CD14-positive monocyte (primary cell): ENCODE measurements around the gene HDAC4. TPM values are rescaled to one million over a fixed set of nuclear protein-coding genes. Genes with fewer than 3 reads are reported as not detected.

Experiments
- DNase-seq, 3 donors: peaks; one replicate each; pipeline ENCODE4 v3.0.0-alpha.2; 2011 to 2022
- H2AFZ ChIP-seq: 2 replicates; pipeline ENCODE4 v1.6.0; 2012; ENCODE audit warnings: mild to moderate bottlenecking, low read depth, low read length, inconsistent platforms; ENCODE audit not compliant: insufficient read depth, poor library complexity, severe bottlenecking
- H3K27ac ChIP-seq, 2 donors: 1 replicate in 1 of 2; 2 replicates in 1 of 2; pipeline ENCODE4 v1.5.1; 2012 to 2013; ENCODE audit warnings: low read length in 2 of 2, control low read depth in 1 of 2, inconsistent platforms in 1 of 2, low read depth in 1 of 2, mild to moderate bottlenecking in 1 of 2
- H3K27me3 ChIP-seq, 2 donors: one replicate each; pipeline versions ENCODE4 v1.6.0 to v1.6.1; 2011 to 2013; ENCODE audit warnings: low read length in 2 of 2; ENCODE audit not compliant: control insufficient read depth in 2 of 2, insufficient read depth in 2 of 2
- H3K36me3 ChIP-seq, 2 donors: replicated peaks in 1 of 2; 1 replicate in 1 of 2; 2 replicates in 1 of 2; pipeline versions ENCODE4 v1.5.1 to v1.6.1; 2012 to 2013; ENCODE audit warnings: low read length in 2 of 2, control low read depth in 1 of 2, inconsistent platforms in 1 of 2, mild to moderate bottlenecking in 1 of 2; ENCODE audit not compliant: insufficient read depth in 2 of 2, control insufficient read depth in 1 of 2
- H3K4me1 ChIP-seq, 2 donors: 1 replicate in 1 of 2; 2 replicates in 1 of 2; pipeline versions ENCODE4 v1.5.1 to v1.6.1; 2012 to 2013; ENCODE audit warnings: low read length in 2 of 2, control low read depth in 1 of 2, inconsistent platforms in 1 of 2, mild to moderate bottlenecking in 1 of 2, moderate library complexity in 1 of 2; ENCODE audit not compliant: insufficient read depth in 2 of 2, control insufficient read depth in 1 of 2
- H3K4me2 ChIP-seq: replicated peaks from 2 replicates; pipeline ENCODE3; 2012; ENCODE audit warnings: low read length, moderate library complexity, mild to moderate bottlenecking; ENCODE audit not compliant: poor library complexity, severe bottlenecking; ENCODE audit errors: extremely low read depth
- H3K4me3 ChIP-seq, 3 experiments: fragments of 200-600 bp in 1 of 3; sonication (generic) in 1 of 3; replicated peaks in 1 of 3; 1 replicate in 2 of 3; 2 replicates in 1 of 3; pipeline ENCODE4 v1.5.1; 2011 to 2013; ENCODE audit warnings: low read length in 3 of 3, mild to moderate bottlenecking in 3 of 3, control low read depth in 2 of 3, low read depth in 2 of 3, inconsistent platforms in 1 of 3, moderate library complexity in 1 of 3
- H3K79me2 ChIP-seq: 2 replicates; pipeline ENCODE4 v1.6.0; 2012; ENCODE audit warnings: mild to moderate bottlenecking, control low read depth, inconsistent platforms, low read length, moderate library complexity; ENCODE audit not compliant: insufficient read depth
- H3K9ac ChIP-seq: 2 replicates; pipeline ENCODE4 v1.6.0; 2017; ENCODE audit warnings: low read length, mild to moderate bottlenecking; ENCODE audit not compliant: insufficient read depth, poor library complexity, severe bottlenecking
- H3K9me3 ChIP-seq, 2 donors: replicated peaks in 1 of 2; 1 replicate in 1 of 2; 2 replicates in 1 of 2; pipeline versions ENCODE4 v1.5.1 to v1.6.1; 2012 to 2013; ENCODE audit warnings: low read length in 2 of 2, control low read depth in 1 of 2; ENCODE audit not compliant: control insufficient read depth in 1 of 2, insufficient read depth in 1 of 2
- H4K20me1 ChIP-seq: 2 replicates; pipeline ENCODE4 v1.6.0; 2012; ENCODE audit warnings: mild to moderate bottlenecking, low read length, control low read depth, moderate library complexity; ENCODE audit not compliant: insufficient read depth
- H3K27ac Mint-ChIP-seq, 7 donors: one replicate each; pipeline ENCODE4 v1.8.0; 2020; ENCODE audit warnings: mild to moderate bottlenecking in 7 of 7, mixed read lengths in 7 of 7, moderate library complexity in 6 of 7, inconsistent platforms in 2 of 7
- H3K27me3 Mint-ChIP-seq, 3 donors: one replicate each; pipeline ENCODE4 v1.8.0; 2021 to 2022; ENCODE audit warnings: low read depth in 3 of 3, mild to moderate bottlenecking in 3 of 3, mixed read lengths in 3 of 3, moderate library complexity in 3 of 3, inconsistent platforms in 1 of 3
- H3K36me3 Mint-ChIP-seq, 2 donors: one replicate each; pipeline ENCODE4 v1.8.0; 2020; ENCODE audit warnings: mixed read lengths in 2 of 2, inconsistent platforms in 1 of 2, mild to moderate bottlenecking in 1 of 2
- H3K4me1 Mint-ChIP-seq: one replicate; pipeline ENCODE4 v1.8.0; 2020; ENCODE audit warnings: mild to moderate bottlenecking, mixed read lengths
- H3K4me3 Mint-ChIP-seq, 2 donors: one replicate each; pipeline ENCODE4 v1.8.0; 2020; ENCODE audit warnings: mild to moderate bottlenecking in 2 of 2, mixed read lengths in 2 of 2, moderate library complexity in 1 of 2
- H3K9me3 Mint-ChIP-seq, 7 donors: one replicate each; pipeline ENCODE4 v1.8.0; 2020 to 2022; ENCODE audit warnings: mixed read lengths in 7 of 7, mild to moderate bottlenecking in 6 of 7, moderate library complexity in 6 of 7, inconsistent platforms in 2 of 7
- WGBS: methylation state at CpG from one replicate; pipeline ENCODE4 v1.1.5; 2013; ENCODE audit warnings: missing lambda C conversion rate; ENCODE audit not compliant: insufficient coverage; 5-methylcytosine and 5-hydroxymethylcytosine counted together
- intact Hi-C, 2 donors: fragments of 100-400 bp; cut with micrococcal nuclease; formaldehyde crosslinking; loops; one replicate each; pipeline versions ENCODE4 v1.15.0 to v1.15.1; 2023
- polyA plus RNA-seq, 3 donors: library from polyadenylated mRNA; depleted of rRNA in 1 of 3; unstranded in 2 of 3; stranded (reverse) in 1 of 3; fragments of 300-500 nt in 2 of 3; fragments of >200 nt in 1 of 3; fragmentation: Illumina TruSeq in 2 of 3; gene quantifications; 1 replicate in 2 of 3; 2 replicates in 1 of 3; pipeline ENCODE4 v1.2.3, GENCODE V29; 2012 to 2021
- TF ChIP-seq, protein P1 (sequence below): fragments of 200-600 bp; IDR thresholded peaks from one replicate; pipeline ENCODE4 v1.8.0; 2022; ENCODE audit warnings: antibody characterized with exemption, mild to moderate bottlenecking

Gene HDAC4
- polyA plus RNA-seq, 3 donors, result 3.3 to 23.0 (median 4.5) TPM

GRCh38 chr2:239313776-239314175 lies 87.0 kb downstream of the HDAC4 start:
- peak overlapping the region in 1 of 7 donors; percentile 50 for H3K27ac Mint-ChIP-seq
- no peak overlapping the region for H3K27ac ChIP-seq
- no peak for DNase-seq
- no peaks in the 10 kb centered on the region for H3K27me3 ChIP-seq
- intact Hi-C loops, result loop anchor here in 1 of 2 donors (5.0 kb wide), 1 partner anchor 46 kb away; no protein-coding TSS in a partner anchor
- H3K4me3 ChIP-seq, result no peak overlapping the region
- H3K9me3 ChIP-seq, result no peaks in the 10 kb centered on the region
- peaks cover 0 to 4% (median 0%) of the 10 kb centered on the region in 7 donors for H3K9me3 Mint-ChIP-seq
- 93% methylated on average over 3 of the region's 5 CpGs for WGBS
- peaks cover 0 to 1% (median 0%) of the 10 kb centered on the region in 3 donors for H3K27me3 Mint-ChIP-seq
- peaks cover 35 to 57% of the 10 kb centered on the region in 2 donors for H3K36me3 Mint-ChIP-seq
- H3K4me2 ChIP-seq, result no peak overlapping the region
- peaks cover 0 to 32% of the 10 kb centered on the region in 2 donors for H3K36me3 ChIP-seq
- H3K4me1 Mint-ChIP-seq, result peaks cover 58% of the 10 kb centered on the region
- H3K9ac ChIP-seq, result no peak overlapping the region
- H3K4me1 ChIP-seq, result peaks cover 42 to 47% of the 10 kb centered on the region in 2 donors
- H3K4me3 Mint-ChIP-seq, result no peak overlapping the region
- TF ChIP-seq, protein P1, sequence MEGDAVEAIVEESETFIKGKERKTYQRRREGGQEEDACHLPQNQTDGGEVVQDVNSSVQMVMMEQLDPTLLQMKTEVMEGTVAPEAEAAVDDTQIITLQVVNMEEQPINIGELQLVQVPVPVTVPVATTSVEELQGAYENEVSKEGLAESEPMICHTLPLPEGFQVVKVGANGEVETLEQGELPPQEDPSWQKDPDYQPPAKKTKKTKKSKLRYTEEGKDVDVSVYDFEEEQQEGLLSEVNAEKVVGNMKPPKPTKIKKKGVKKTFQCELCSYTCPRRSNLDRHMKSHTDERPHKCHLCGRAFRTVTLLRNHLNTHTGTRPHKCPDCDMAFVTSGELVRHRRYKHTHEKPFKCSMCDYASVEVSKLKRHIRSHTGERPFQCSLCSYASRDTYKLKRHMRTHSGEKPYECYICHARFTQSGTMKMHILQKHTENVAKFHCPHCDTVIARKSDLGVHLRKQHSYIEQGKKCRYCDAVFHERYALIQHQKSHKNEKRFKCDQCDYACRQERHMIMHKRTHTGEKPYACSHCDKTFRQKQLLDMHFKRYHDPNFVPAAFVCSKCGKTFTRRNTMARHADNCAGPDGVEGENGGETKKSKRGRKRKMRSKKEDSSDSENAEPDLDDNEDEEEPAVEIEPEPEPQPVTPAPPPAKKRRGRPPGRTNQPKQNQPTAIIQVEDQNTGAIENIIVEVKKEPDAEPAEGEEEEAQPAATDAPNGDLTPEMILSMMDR, result no peak
- H4K20me1 ChIP-seq, result peaks cover 4% of the 10 kb centered on the region
- H2AFZ ChIP-seq, result no peak overlapping the region
- H3K79me2 ChIP-seq, result peaks cover 99% of the 10 kb centered on the region

GRCh38 chr2:239312741-239313667 lies 87.8 kb downstream of the HDAC4 start:
- Histone ChIP-seq H3K9ac (no peak overlapping the region), H3K36me3 (peaks cover 0 to 28% of the 10 kb centered on the region in 2 donors), H3K4me1 (peaks cover 42 to 47% of the 10 kb centered on the region in 2 donors), H2AFZ (no peak overlapping the region), H3K79me2 (peaks cover 99% of the 10 kb centered on the region), H3K27me3 (no peaks in the 10 kb centered on the region), H3K27ac (peak overlapping the region in 1 of 2 donors; percentile 80), H3K4me3 (no peak overlapping the region), H3K4me2 (no peak overlapping the region), H3K9me3 (no peaks in the 10 kb centered on the region), H4K20me1 (peaks cover 4% of the 10 kb centered on the region)
- DNase-seq, result no peak
- WGBS, result 98% methylated on average over 28 of the region's 33 CpGs
- no peak overlapping the region for H3K4me3 Mint-ChIP-seq
- H3K9me3 Mint-ChIP-seq, result peaks cover 0 to 4% (median 0%) of the 10 kb centered on the region in 7 donors
- peak overlapping the region in 3 of 7 donors; percentile 23 to 92 (median 30) for H3K27ac Mint-ChIP-seq
- H3K4me1 Mint-ChIP-seq, result peaks cover 58% of the 10 kb centered on the region
- H3K27me3 Mint-ChIP-seq, result peaks cover 0 to 1% (median 0%) of the 10 kb centered on the region in 3 donors
- TF ChIP-seq, protein P1, result no peak
- intact Hi-C loops, result loop anchor here in 1 of 2 donors (5.0 kb wide), 1 partner anchor 46 kb away; no protein-coding TSS in a partner anchor
- peaks cover 31 to 56% of the 10 kb centered on the region in 2 donors for H3K36me3 Mint-ChIP-seq
